Endothelial cell of umbilical vein (primary cell): ENCODE measurements around the gene SCAMP1. TPM values are rescaled to one million over a fixed set of nuclear protein-coding genes. Genes with fewer than 3 reads are reported as not detected.

Experiments used
- BruUV-seq: library from RNA; stranded (reverse); fragments of 400-500 nt; replicated peaks from 2 replicates; lab custom pipeline; 2021; lab: Mats Ljungman, UMichigan
- CTCF ChIA-PET: fragments of 300-600, 350-600 bp; sonication (Branson Sonifier 250); formaldehyde crosslinking; loops from one replicate; lab custom pipeline; 2021; ENCODE audit warnings: antibody characterized with exemption, inconsistent platforms; lab: Charles Lee
- POLR2A ChIA-PET: fragments of 300-600, 350-600 bp; sonication (Branson Sonifier 250); formaldehyde crosslinking; loops from one replicate; lab custom pipeline; 2021; ENCODE audit warnings: antibody characterized with exemption, inconsistent platforms; lab: Charles Lee
- DNase-seq: peaks from one replicate; pipeline ENCODE4 v3.0.0-alpha.2; 2011; ENCODE audit warnings: low read depth, low spot score
- FAIRE-seq: peaks from 2 replicates; lab custom pipeline; 2011; peaks lifted over from hg19 to GRCh38; lab: Jason Lieb, UNC
- H2AFZ ChIP-seq: 2 replicates; pipeline ENCODE4 v1.6.0; 2012; ENCODE audit warnings: low read depth, low read length, control low read depth, inconsistent platforms
- H3K27ac ChIP-seq: 2 replicates; pipeline ENCODE4 v1.5.1; 2011; ENCODE audit warnings: low read depth, mild to moderate bottlenecking, control low read depth, low read length, moderate library complexity; ENCODE audit not compliant: insufficient read depth
- H3K27me3 ChIP-seq, 2 experiments: 2 replicates each; pipeline versions ENCODE4 v1.6.0 to v1.6.1; 2011; ENCODE audit warnings: low read length in 2 of 2, mixed read lengths in 1 of 2; ENCODE audit not compliant: control insufficient read depth in 2 of 2, insufficient read depth in 2 of 2
- H3K36me3 ChIP-seq, 2 experiments: 2 replicates in 1 of 2; 3 replicates in 1 of 2; pipeline ENCODE4 v1.5.1; 2011; ENCODE audit warnings: low read length in 2 of 2, mild to moderate bottlenecking in 1 of 2, moderate library complexity in 1 of 2; ENCODE audit not compliant: control insufficient read depth in 2 of 2, insufficient read depth in 2 of 2; ENCODE audit errors: extremely low read depth in 1 of 2
- H3K4me1 ChIP-seq: 3 replicates; pipeline ENCODE4 v1.5.1; 2011; ENCODE audit warnings: mild to moderate bottlenecking, low read length; ENCODE audit not compliant: control insufficient read depth, insufficient read depth; ENCODE audit errors: extremely low read depth
- H3K4me2 ChIP-seq: 2 replicates; pipeline ENCODE4 v1.6.1; 2011; ENCODE audit warnings: low read length, control low read depth, mixed read lengths; ENCODE audit not compliant: insufficient read depth
- H3K4me3 ChIP-seq, 3 experiments: fragments of 200-600 bp in 1 of 3; sonication (generic), shearing (Covaris generic) in 1 of 3; replicated peaks in 1 of 3; 2 replicates each; pipeline ENCODE4 v1.5.1; 2011 to 2016; ENCODE audit warnings: control low read depth in 3 of 3, low read length in 3 of 3, mild to moderate bottlenecking in 2 of 3, inconsistent platforms in 1 of 3, low read depth in 1 of 3, moderate library complexity in 1 of 3; ENCODE audit not compliant: insufficient read depth in 1 of 3
- H3K79me2 ChIP-seq: 2 replicates; pipeline ENCODE4 v1.6.0; 2012; ENCODE audit warnings: low read length, inconsistent platforms; ENCODE audit not compliant: control insufficient read depth, insufficient read depth
- H3K9ac ChIP-seq: replicated peaks from 2 replicates; pipeline ENCODE3; 2011; ENCODE audit warnings: low read length, control low read depth; ENCODE audit not compliant: insufficient read depth; ENCODE audit errors: extremely low read depth
- H3K9me1 ChIP-seq: replicated peaks from 3 replicates; pipeline ENCODE4 v1.6.0; 2011; ENCODE audit warnings: mild to moderate bottlenecking, low read length; ENCODE audit not compliant: control insufficient read depth, insufficient read depth; ENCODE audit errors: extremely low read depth
- H3K9me3 ChIP-seq: replicated peaks from 2 replicates; pipeline ENCODE4 v1.5.1; 2012; ENCODE audit warnings: low read length, inconsistent platforms; ENCODE audit not compliant: control insufficient read depth, insufficient read depth
- H4K20me1 ChIP-seq: replicated peaks from 2 replicates; pipeline ENCODE3; 2011; ENCODE audit warnings: mild to moderate bottlenecking, low read length; ENCODE audit not compliant: control insufficient read depth, insufficient read depth; ENCODE audit errors: extremely low read depth
- CTCF ChIP-seq, 2 donors: IDR thresholded peaks; 1 replicate in 1 of 2; 2 replicates in 1 of 2; pipeline ENCODE4 v1.5.1; 2011; ENCODE audit warnings: low read length in 2 of 2, mild to moderate bottlenecking in 2 of 2, moderate library complexity in 2 of 2, control low read depth in 1 of 2, inconsistent platforms in 1 of 2, low read depth in 1 of 2; ENCODE audit not compliant: insufficient read depth in 1 of 2; ENCODE audit errors: extremely low read depth in 1 of 2
- EZH2 ChIP-seq: IDR thresholded peaks from 2 replicates; pipeline ENCODE4 v1.6.1; 2012; ENCODE audit warnings: borderline replicate concordance, low read depth, mild to moderate bottlenecking, moderate library complexity, low read length, inconsistent platforms; ENCODE audit not compliant: severe bottlenecking
- FOS ChIP-seq: IDR thresholded peaks from 2 replicates; pipeline ENCODE4 v1.6.1; 2011; ENCODE audit warnings: mild to moderate bottlenecking, low read length, moderate library complexity, borderline replicate concordance; ENCODE audit not compliant: insufficient read depth
- GATA2 ChIP-seq: IDR thresholded peaks from 2 replicates; pipeline ENCODE4 v1.7.0; 2011; ENCODE audit warnings: low read depth, mild to moderate bottlenecking, moderate library complexity, mixed read lengths, low read length; ENCODE audit not compliant: insufficient read length, insufficient read depth
- JUN ChIP-seq: IDR thresholded peaks from 2 replicates; pipeline ENCODE4 v1.6.1; 2011; ENCODE audit warnings: borderline replicate concordance, low read depth; ENCODE audit not compliant: insufficient read length, insufficient read depth
- MAX ChIP-seq: IDR thresholded peaks from 2 replicates; pipeline ENCODE4 v1.6.1; 2011; ENCODE audit not compliant: insufficient read depth, insufficient read length
- MYC ChIP-seq: IDR thresholded peaks from one replicate; pipeline ENCODE4 v1.6.1; 2011; ENCODE audit warnings: mild to moderate bottlenecking, low read depth, low read length
- POLR2A ChIP-seq: IDR thresholded peaks from 2 replicates; pipeline ENCODE4 v1.6.1; 2012; ENCODE audit warnings: low read depth, mild to moderate bottlenecking, control low read depth, low read length
- POLR2AphosphoS5 ChIP-seq: IDR thresholded peaks from 2 replicates; pipeline ENCODE4 v1.6.1; 2012; ENCODE audit warnings: low read depth, mild to moderate bottlenecking, control low read depth, low read length, moderate library complexity; ENCODE audit not compliant: insufficient read depth
- dilution Hi-C: fragments of 300-500 bp; cut with MboI; formaldehyde crosslinking; loops from one replicate; pipeline ENCODE4 v1.15.0; 2019; ENCODE audit warnings: low sequenced_read_pairs; ENCODE audit not compliant: extremely low pct_ligation_motif_present
- intact Hi-C: fragments of 100-400 bp; cut with micrococcal nuclease; formaldehyde crosslinking; loops from one replicate; pipeline ENCODE4 v1.10.0; 2022
- polyA plus RNA-seq, 4 experiments: library from polyadenylated mRNA; depleted of rRNA in 3 of 4; stranded (reverse) in 3 of 4; unstranded in 1 of 4; fragments of >200 nt; gene quantifications; 2 replicates each; pipeline versions ENCODE4 v1.2.1 to v1.2.3, GENCODE V29; 2011 to 2012; ENCODE audit warnings: missing spikeins in 1 of 4
- total RNA-seq: library from RNA; stranded (reverse); gene quantifications from 2 replicates; pipeline ENCODE4 v1.2.3, GENCODE V29; 2021

SCAMP1 gene
- total and polyA plus RNA-seq, 2 donors (not counting 3 experiments of a cell fraction or from before 2014, with no cell fraction given), result 13.7 to 29.0 TPM

GRCh38 chr5:78505860-78506259 is 145.4 kb downstream of the SCAMP1 start:
- Histone ChIP-seq H3K4me1 (peaks cover 26% of the 10 kb centered on the region), H3K36me3 (peaks cover 0 to 2% of the 10 kb centered on the region in 2 experiments), H3K9me3 (no peaks in the 10 kb centered on the region), H3K79me2 (peaks cover 2% of the 10 kb centered on the region), H4K20me1 (no peaks in the 10 kb centered on the region), H3K9ac (no peak overlapping the region), H3K4me2 (no peak overlapping the region), H2AFZ (no peak overlapping the region), H3K9me1 (no peaks in the 10 kb centered on the region), H3K4me3 (no peak overlapping the region), H3K27ac (no peak overlapping the region), H3K27me3 (no peaks in the 10 kb centered on the region)
- intact Hi-C loops (loop anchor here (1.0 to 2.0 kb wide), 4 partner anchors 12 to 132 kb away; no protein-coding TSS in a partner anchor), dilution Hi-C loops (no loop called here)
- ChIA-PET POLR2A (interaction anchor here (1.3 to 1.5 kb wide), 2 partner anchors 10 to 16 kb away, joined by 4 read pairs; no protein-coding TSS in a partner anchor), CTCF (interaction anchor here (0.8 to 2.1 kb wide), 17 partner anchors 9 to 394 kb away, joined by 3 to 24 read pairs (median 5); no protein-coding TSS in a partner anchor)
- TF ChIP-seq MYC (no peak), POLR2A (no peak), POLR2AphosphoS5 (no peak), FOS (no peak), GATA2 (no peak), JUN (no peak), MAX (no peak), EZH2 (no peak), CTCF (IDR thresholded peaks at IDR 0.05; ENCODE audit: extremely low read depth in 1 of 2, insufficient read depth in 1 of 2, low read depth in 1 of 2, low read length in 2 of 2) (no peak)
- FAIRE-seq (no peak), DNase-seq (no peak)
- no TSS peak for BruUV-seq
